H1 (cell line): Measurements from ENCODE around the gene FBXW2. TPM values are rescaled to one million over a fixed set of nuclear protein-coding genes. Genes with fewer than 3 reads are reported as not detected.

ENCODE experiments used
- SP4 ChIP-seq: IDR thresholded peaks from 2 replicates; pipeline ENCODE4 v1.6.1; 2012; ENCODE audit warnings: low read length, inconsistent platforms
- polyA plus RNA-seq, 7 experiments: library from polyadenylated mRNA; depleted of rRNA in 3 of 7; stranded (reverse) in 5 of 7; unstranded in 2 of 7; fragments of >200 nt in 5 of 7; fragments of 200-250 nt in 2 of 7; gene quantifications; 1 replicate in 5 of 7; 2 replicates in 1 of 7; 4 replicates in 1 of 7; pipeline versions ENCODE4 v1.2.1 to v1.2.3, GENCODE V29; 2011 to 2013; ENCODE audit warnings: missing spikeins in 2 of 7, mixed read lengths in 2 of 7
- total RNA-seq: library from RNA; stranded (reverse); fragmentation: NEBNext Ultra II Directional; extraction: Animal tissue kit (Norgen Biotek cat#: 25700); gene quantifications from 2 replicates; pipeline ENCODE4 v1.2.1, GENCODE V29; 2021
- TF ChIP-seq, protein P1 (sequence below): fragments of 300-600 bp; sonication (generic); IDR thresholded peaks from 2 replicates; pipeline ENCODE4 v1.7.1; 2012; ENCODE audit warnings: low read length, moderate library complexity, mild to moderate bottlenecking, inconsistent platforms; ENCODE audit not compliant: insufficient replicate concordance

Gene FBXW2
- total and polyA plus RNA-seq, 2 of the 8 experiments (the other 6 are each of a cell fraction or from before 2014, with no cell fraction given): 19.2 to 65.3 TPM

DNA sequence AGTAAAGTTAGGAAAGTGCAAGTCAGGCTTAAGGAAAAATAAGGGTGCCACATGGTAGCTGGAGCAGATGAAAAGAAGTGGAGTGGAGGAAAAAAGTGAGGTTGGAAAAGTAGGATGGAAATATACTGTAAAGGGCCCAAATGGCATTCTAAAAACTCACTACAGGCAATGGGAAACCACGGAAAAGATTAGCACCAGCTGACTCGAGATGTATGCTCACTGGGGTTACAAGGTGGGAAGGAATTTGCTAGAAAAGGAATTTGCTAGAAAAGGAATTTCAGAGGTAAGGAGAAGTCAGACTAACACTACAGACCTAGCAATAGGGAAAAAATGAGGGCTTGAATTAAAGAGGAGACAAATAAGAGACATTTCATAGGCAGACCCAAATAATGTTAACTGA, 45.9 kb upstream of the FBXW2 start (continued):
- TF ChIP-seq, protein P1, sequence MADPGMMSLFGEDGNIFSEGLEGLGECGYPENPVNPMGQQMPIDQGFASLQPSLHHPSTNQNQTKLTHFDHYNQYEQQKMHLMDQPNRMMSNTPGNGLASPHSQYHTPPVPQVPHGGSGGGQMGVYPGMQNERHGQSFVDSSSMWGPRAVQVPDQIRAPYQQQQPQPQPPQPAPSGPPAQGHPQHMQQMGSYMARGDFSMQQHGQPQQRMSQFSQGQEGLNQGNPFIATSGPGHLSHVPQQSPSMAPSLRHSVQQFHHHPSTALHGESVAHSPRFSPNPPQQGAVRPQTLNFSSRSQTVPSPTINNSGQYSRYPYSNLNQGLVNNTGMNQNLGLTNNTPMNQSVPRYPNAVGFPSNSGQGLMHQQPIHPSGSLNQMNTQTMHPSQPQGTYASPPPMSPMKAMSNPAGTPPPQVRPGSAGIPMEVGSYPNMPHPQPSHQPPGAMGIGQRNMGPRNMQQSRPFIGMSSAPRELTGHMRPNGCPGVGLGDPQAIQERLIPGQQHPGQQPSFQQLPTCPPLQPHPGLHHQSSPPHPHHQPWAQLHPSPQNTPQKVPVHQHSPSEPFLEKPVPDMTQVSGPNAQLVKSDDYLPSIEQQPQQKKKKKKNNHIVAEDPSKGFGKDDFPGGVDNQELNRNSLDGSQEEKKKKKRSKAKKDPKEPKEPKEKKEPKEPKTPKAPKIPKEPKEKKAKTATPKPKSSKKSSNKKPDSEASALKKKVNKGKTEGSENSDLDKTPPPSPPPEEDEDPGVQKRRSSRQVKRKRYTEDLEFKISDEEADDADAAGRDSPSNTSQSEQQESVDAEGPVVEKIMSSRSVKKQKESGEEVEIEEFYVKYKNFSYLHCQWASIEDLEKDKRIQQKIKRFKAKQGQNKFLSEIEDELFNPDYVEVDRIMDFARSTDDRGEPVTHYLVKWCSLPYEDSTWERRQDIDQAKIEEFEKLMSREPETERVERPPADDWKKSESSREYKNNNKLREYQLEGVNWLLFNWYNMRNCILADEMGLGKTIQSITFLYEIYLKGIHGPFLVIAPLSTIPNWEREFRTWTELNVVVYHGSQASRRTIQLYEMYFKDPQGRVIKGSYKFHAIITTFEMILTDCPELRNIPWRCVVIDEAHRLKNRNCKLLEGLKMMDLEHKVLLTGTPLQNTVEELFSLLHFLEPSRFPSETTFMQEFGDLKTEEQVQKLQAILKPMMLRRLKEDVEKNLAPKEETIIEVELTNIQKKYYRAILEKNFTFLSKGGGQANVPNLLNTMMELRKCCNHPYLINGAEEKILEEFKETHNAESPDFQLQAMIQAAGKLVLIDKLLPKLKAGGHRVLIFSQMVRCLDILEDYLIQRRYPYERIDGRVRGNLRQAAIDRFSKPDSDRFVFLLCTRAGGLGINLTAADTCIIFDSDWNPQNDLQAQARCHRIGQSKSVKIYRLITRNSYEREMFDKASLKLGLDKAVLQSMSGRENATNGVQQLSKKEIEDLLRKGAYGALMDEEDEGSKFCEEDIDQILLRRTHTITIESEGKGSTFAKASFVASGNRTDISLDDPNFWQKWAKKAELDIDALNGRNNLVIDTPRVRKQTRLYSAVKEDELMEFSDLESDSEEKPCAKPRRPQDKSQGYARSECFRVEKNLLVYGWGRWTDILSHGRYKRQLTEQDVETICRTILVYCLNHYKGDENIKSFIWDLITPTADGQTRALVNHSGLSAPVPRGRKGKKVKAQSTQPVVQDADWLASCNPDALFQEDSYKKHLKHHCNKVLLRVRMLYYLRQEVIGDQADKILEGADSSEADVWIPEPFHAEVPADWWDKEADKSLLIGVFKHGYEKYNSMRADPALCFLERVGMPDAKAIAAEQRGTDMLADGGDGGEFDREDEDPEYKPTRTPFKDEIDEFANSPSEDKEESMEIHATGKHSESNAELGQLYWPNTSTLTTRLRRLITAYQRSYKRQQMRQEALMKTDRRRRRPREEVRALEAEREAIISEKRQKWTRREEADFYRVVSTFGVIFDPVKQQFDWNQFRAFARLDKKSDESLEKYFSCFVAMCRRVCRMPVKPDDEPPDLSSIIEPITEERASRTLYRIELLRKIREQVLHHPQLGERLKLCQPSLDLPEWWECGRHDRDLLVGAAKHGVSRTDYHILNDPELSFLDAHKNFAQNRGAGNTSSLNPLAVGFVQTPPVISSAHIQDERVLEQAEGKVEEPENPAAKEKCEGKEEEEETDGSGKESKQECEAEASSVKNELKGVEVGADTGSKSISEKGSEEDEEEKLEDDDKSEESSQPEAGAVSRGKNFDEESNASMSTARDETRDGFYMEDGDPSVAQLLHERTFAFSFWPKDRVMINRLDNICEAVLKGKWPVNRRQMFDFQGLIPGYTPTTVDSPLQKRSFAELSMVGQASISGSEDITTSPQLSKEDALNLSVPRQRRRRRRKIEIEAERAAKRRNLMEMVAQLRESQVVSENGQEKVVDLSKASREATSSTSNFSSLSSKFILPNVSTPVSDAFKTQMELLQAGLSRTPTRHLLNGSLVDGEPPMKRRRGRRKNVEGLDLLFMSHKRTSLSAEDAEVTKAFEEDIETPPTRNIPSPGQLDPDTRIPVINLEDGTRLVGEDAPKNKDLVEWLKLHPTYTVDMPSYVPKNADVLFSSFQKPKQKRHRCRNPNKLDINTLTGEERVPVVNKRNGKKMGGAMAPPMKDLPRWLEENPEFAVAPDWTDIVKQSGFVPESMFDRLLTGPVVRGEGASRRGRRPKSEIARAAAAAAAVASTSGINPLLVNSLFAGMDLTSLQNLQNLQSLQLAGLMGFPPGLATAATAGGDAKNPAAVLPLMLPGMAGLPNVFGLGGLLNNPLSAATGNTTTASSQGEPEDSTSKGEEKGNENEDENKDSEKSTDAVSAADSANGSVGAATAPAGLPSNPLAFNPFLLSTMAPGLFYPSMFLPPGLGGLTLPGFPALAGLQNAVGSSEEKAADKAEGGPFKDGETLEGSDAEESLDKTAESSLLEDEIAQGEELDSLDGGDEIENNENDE: no peak
- no peak for TF ChIP-seq SP4
